G401 (cell line): Measurements from ENCODE around the gene NDUFA12. TPM values are rescaled to one million over a fixed set of nuclear protein-coding genes. Genes with fewer than 3 reads are reported as not detected.
A peak's percentile ranks its signal among the peaks of the same experiment; 100 is the strongest.

Experiments used
- DNase-seq: peaks from one replicate; pipeline ENCODE4 v3.0.0-alpha.2; 2015; ENCODE audit warnings: low spot score
- in situ Hi-C: cut with HindIII; loops from 2 replicates; pipeline ENCODE4 v1.10.0; 2016; ENCODE audit warnings: low sequenced_read_pairs, mixed read lengths
- total RNA-seq: library from RNA; depleted of rRNA; stranded (reverse); fragments of >200 nt; shearing (Covaris generic); gene quantifications from 2 replicates; pipeline ENCODE4 v1.2.3, GENCODE V29; 2014; rRNA removed

Gene NDUFA12
- total RNA-seq, 1 experiment from 2014 or later, result 243 TPM

DNA sequence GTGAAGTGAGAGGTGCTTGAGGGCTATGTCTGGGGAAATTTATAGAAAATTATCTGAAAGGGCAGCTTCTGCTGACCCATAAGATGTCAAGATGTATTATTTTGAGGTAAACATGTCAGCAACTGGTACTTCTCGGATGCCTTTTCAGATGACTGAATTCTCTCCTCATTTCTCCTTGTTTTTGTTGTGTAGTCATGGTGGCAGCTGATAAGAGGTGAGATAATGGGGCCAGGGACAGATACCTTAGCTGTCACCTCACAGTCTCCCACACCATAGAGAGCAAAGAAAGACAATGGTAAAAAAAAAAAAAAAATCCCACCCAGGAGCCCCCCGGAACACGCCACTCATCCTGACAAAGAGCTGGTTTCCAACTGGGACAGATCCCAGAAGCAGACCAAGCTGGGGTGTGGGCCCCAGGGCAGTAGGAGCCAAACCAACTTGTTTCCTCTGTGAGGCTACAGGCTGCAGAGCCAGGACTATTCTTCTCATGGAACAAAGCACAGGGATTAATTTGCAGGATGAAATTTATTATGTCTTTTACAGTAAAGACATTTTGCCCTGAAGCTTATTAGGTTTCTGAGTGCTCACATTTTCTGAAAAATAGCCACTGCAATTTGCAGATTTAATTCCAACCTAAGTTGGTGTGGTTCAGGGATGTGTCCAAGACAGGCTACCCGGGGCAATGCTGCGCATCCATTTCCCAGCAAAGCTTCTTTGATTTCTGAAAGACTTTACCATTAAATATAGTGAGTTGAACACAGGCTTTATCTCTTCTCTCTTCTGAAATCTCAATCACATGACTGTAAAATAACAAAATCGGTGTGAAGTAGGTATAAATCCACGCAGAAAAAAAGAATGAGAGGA lies 52.2 kb downstream of the NDUFA12 start:
- no peak for DNase-seq
- in situ Hi-C loops, result no loop called here

DNA sequence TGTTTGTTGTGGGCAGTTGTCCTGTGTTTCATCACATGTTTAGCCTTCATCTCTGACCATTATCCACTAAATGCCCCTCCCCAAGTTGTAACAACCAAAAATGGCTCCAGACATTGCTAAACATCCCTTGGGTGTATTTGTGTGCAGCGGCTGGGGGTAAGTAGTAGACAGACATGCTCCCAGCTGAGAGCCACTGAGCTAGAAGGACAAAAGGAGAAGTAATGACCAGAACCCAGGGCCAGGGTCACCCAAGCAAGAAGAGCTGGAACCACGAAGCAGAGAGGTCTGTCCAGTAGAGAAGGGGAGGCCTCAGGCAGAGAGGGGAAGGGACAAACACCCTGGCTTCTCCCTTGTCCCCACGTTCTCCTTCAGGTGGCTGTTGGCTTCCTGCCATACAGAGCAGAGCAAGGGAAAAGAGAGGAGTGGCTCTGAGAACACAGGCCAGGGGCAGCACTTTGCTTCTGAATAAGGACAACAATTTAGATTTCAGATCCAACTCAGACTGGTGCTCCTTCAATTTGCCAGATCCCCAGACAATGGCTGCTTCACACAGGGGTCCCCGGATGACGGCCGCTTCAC lies 55.2 kb downstream of the NDUFA12 start:
- in situ Hi-C loops, result no loop called here
- DNase-seq, result no peak

- in situ Hi-C loops, result no loop called here
- DNase-seq, result no peak
These were observed 60.8 kb downstream of the NDUFA12 start for GRCh38 chr12:94942663-94943062.

- in situ Hi-C loops, result no loop called here
- peak; percentile 11 for DNase-seq
These were observed 62.0 kb downstream of the NDUFA12 start for GRCh38 chr12:94941440-94941862.

- in situ Hi-C loops, result no loop called here
- DNase-seq, result no peak
These were observed 62.7 kb downstream of the NDUFA12 start for GRCh38 chr12:94940771-94941170.

DNA sequence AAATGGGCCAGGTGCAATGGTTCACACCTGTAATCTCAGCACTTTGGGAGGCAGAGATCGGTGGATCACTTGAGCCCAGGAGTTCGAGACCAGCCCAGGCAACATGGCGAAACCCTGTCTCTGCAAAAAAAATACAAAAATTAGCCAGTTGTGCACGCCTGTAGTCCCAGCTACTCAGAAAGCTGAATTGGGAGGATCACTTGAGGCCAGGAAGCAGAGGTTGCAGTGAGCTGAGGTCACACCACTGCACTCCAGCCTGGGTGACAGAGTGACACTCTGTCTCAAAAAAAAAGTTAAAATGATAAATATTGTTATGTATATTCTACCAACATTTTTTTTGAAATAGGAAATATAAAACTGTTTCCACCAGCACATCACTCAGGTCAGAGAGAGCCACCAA lies 64.9 kb downstream of the NDUFA12 start:
- in situ Hi-C loops, result no loop called here
- DNase-seq, result no peak

- in situ Hi-C loops, result no loop called here
- no peak for DNase-seq
These were observed 72.7 kb downstream of the NDUFA12 start for GRCh38 chr12:94930772-94931171.

DNA sequence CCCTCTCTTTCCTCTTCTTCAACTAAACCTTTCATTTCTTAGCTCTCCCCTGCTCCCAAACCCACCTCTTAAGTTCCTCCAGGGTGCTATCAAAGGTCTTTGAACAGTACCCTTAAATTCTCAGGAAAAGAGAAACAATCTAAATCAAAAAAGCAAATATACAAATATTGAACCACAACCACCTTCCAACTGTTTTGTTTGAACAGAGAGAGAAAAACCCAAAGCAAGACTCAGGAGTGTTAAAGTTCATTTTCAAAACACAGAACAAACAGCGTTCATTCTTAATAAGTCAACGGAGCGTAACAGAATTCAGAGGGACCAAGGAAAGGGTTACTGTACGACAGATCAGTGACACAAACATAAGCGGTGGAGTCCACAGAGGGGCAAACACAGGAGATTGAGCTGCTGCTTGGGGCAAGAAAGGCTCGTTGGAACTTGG lies 73.3 kb downstream of the NDUFA12 start:
- no peak for DNase-seq
- in situ Hi-C loops, result no loop called here

GRCh38 chr12:94929780-94930179 lies 73.7 kb downstream of the NDUFA12 start:
- in situ Hi-C loops, result no loop called here
- DNase-seq, result no peak

- in situ Hi-C loops, result no loop called here
- no peak for DNase-seq
These were observed 77.8 kb downstream of the NDUFA12 start for GRCh38 chr12:94925729-94926128.

DNA sequence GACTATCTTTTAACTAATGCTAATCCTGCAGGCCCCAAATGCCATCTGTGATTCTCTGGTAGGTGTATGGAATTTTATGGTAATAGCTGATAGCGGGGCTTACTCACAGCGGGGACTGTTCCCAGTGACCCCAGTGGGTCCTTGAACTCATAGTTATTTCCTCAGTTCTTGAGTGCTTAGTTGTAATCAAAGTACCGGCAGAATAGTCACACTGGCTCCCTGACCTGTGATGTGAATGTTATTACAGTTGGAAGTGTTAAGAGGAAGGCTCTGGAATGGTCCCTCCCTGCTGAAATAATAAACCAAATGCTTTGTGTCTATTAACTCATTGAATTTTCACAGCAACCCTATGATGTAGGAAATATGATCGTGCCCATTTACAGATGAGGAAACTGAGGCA lies 78.3 kb downstream of the NDUFA12 start:
- in situ Hi-C loops, result no loop called here
- no peak for DNase-seq

DNA sequence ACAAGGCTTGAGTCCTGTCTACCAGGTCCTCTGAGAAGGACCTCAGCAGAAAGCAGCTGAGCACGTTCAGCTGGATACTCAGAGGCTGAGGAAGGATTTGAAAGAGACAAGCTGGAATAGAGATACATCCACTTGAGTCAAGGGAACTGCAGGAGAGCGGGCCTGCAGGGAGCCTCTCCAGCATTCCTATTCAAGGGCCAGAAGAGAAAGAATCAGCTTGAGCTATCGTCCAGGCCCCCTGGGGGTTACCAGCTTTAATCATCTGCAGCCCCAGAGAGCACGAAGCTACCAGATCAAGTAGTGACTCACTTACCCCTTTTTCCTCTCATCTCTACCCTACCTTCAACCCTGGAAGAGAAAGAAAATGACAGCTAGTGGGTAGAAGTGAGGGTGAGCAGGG lies 80.9 kb downstream of the NDUFA12 start:
- in situ Hi-C loops, result no loop called here

More for the DNA sequence above, 80.9 kb downstream of the NDUFA12 start:
- no peak for DNase-seq

Other genes with a start within 250 kb of the NDUFA12 start
- 74.2 and 102 TPM in 2 replicates for gene NR2C1, start 69.9 kb upstream of the NDUFA12 start, total RNA-seq
- 3.8 and 3.9 TPM in 2 replicates for gene FGD6, start 213.8 kb upstream of the NDUFA12 start, total RNA-seq
- 32.2 and 50.3 TPM in 2 replicates for gene VEZT, start 214.1 kb upstream of the NDUFA12 start, total RNA-seq